Measurements from ENCODE around the gene CCT8L2.
A peak's percentile ranks its signal among the peaks of the same experiment; 100 is the strongest.
"Not testable (repeated sequence)": the region's sequence is repeated elsewhere in the genome, so short reads cannot be mapped to it uniquely, and the experiment has no call there.

Gene CCT8L2

DNA sequence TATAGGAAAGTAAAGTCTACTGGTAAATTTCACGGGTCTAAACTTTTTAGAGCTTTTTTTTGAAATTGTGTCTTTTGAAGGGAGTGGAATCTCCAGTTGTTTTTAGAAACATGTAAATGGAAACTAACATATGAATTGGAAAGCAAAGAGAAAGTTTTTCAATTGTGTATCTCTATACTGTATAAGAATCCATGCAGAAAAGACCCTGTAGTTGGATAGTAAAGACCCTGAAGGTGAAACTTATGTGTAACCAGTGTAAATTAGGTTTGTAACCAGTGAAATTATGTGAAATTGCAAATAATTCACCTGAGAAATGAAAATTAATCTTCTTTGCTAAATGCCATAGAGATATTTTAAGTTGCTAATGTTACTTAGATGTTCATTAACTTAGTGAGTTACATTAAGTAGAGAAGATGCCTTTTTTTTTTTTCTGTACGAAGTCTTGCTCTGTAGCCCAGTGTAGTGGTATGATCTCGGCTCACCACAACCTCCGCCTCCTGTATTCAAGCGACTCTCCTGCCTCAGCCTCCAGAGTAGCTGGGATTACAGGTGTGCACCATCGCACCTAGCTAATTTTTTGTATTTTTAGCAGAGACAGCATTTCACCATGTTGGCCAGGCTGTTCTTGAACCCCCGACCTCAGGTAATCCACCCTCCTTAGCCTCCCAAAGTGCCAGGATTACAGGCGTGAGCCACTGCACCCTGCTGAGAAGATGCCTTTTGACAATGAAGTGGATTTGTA is 11.8 kb upstream of the CCT8L2 start:
- H3K9ac ChIP-seq (ENCODE audit: low read depth, low read length); H3K4me2 ChIP-seq (ENCODE audit: low read length); H3K36me3 ChIP-seq (ENCODE audit: insufficient read depth, low read length); H3K4me3 ChIP-seq (ENCODE audit: low read length); H3K9me3 ChIP-seq (replicated peaks; ENCODE audit: low read length); H3K4me1 ChIP-seq (ENCODE audit: control insufficient read depth, insufficient read depth, low read length); H3K27me3 ChIP-seq (ENCODE audit: control insufficient read depth, insufficient read depth, low read length): not testable (repeated sequence)

DNA sequence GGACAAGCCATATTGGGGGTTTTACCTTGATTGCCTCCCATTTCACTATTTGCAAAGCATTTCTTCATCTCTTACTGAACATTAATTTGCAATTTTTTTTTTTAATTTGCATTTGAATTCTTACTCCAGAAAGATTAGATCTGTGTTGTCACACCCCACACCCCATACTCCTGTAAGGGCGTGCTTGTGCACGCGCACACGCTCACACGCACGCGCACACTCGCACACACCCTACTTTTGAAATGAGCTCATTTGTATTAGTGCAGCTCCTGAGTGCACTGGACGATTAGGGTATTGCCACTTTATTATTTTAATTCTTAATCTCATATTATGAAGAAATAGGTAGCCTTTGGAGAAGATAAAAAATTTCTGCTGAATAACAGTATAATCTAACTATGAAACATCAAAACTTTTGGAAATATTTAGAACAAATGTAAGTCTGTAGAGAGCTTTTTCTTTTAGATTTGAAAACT is 11.2 kb upstream of the CCT8L2 start:
- not testable (repeated sequence) for H3K4me2 ChIP-seq (ENCODE audit: low read length); H3K4me3 ChIP-seq (ENCODE audit: low read length); H3K9me3 ChIP-seq (replicated peaks; ENCODE audit: low read length); H3K9ac ChIP-seq (ENCODE audit: low read depth, low read length); H3K27me3 ChIP-seq (ENCODE audit: control insufficient read depth, insufficient read depth, low read length); H3K36me3 ChIP-seq (ENCODE audit: insufficient read depth, low read length); H3K4me1 ChIP-seq (ENCODE audit: control insufficient read depth, insufficient read depth, low read length)

DNA sequence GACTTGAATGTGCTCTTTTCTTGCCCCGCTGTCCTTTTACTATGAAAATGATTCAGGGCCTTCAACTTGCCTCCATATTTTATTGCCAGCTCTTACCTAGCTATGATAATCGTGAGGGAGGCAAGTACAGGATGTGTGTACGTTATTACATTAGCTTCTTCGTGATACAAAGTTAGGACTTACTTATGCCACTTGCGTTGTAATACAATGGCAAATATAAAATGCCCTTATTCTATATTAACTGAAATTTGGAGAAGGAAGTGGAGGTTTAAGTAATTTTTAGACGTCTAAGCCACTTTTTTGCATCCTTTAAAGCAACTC is 10.8 kb upstream of the CCT8L2 start:
- no peak overlapping the region for H3K4me3 ChIP-seq (ENCODE audit: low read length)

DNA sequence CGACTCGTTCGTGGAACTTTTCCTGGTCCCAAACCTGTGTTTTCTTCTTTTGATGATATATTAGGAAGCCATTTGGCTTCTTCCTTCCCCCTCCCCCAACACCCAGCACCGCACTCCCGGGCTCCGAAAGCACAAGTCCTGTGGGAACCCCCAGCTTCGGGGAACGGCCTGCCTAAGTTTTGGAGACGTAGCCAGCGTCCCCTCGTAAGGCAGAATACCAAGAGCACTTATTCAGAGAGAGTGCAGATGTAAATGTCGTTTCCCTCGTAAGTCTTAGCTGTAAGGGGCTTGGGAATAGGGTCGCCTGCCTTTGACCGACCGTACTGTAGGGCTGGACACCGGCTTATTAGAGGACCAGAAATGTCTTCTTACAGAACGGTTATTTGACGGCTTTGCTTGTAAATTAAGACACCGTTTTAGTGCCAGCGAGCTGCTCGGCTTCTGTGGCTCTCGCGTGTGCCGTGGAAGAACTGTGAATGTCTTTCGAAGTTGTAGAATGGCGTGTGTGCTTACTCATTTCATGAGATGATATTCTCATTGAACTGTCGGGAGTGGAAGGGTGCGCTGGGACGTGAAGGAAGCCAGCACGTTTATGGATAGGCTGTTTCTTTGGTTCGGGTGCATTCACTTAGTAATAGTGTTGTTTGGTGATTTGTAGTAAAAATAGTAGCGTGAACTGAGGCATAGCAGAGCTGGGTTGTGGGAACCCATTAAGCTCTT is 10.3 kb upstream of the CCT8L2 start:
- H3K9ac ChIP-seq (ENCODE audit: low read depth, low read length); H3K9me3 ChIP-seq (replicated peaks; ENCODE audit: low read length); H3K27me3 ChIP-seq (ENCODE audit: control insufficient read depth, insufficient read depth, low read length); H3K4me1 ChIP-seq (ENCODE audit: control insufficient read depth, insufficient read depth, low read length); H3K4me2 ChIP-seq (ENCODE audit: low read length); H3K36me3 ChIP-seq (ENCODE audit: insufficient read depth, low read length): not testable (repeated sequence)
- peak overlapping the region; percentile 39 for H3K4me3 ChIP-seq (ENCODE audit: low read length)

More for the DNA sequence above, 10.8 kb upstream of the CCT8L2 start:
- Histone ChIP-seq H3K4me1 (ENCODE audit: control insufficient read depth, insufficient read depth, low read length) (no peaks in the 10 kb centered on the region), H3K36me3 (ENCODE audit: insufficient read depth, low read length) (no peaks in the 10 kb centered on the region), H3K27me3 (ENCODE audit: control insufficient read depth, insufficient read depth, low read length) (peaks cover 9% of the 10 kb centered on the region), H3K9me3 (replicated peaks; ENCODE audit: low read length) (no peaks in the 10 kb centered on the region), H3K4me2 (ENCODE audit: low read length) (no peak overlapping the region), H3K9ac (ENCODE audit: low read depth, low read length) (no peak overlapping the region)

DNA sequence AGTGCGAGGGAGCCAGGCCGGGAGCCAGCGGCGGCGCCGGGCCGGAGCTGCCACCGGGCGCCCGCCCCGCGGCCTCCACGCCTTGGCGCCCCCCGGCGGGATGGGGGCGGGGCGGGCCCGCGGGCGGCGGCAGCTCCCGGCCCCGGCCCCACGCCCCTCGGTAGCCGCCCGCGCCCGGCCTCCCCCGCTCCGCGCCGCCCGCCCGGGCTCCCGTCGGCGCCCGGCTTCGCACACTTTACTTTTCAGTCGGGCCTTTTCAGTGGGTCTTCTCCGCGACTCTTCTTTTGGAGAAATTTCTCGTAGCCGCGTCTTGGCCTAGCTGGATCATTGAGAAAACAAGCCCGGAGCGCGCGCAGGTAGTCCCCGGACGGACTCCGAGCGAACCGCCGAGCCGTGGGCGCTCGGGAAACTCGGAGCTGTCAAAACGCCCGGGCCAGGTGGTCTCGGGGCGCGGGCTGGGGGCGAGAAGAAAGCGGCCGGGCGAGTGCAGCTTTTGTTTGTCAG is 9.7 kb upstream of the CCT8L2 start:
- not testable (repeated sequence) for H3K36me3 ChIP-seq (ENCODE audit: insufficient read depth, low read length); H3K4me2 ChIP-seq (ENCODE audit: low read length); H3K4me1 ChIP-seq (ENCODE audit: control insufficient read depth, insufficient read depth, low read length); H3K27me3 ChIP-seq (ENCODE audit: control insufficient read depth, insufficient read depth, low read length); H3K9ac ChIP-seq (ENCODE audit: low read depth, low read length); H3K9me3 ChIP-seq (replicated peaks; ENCODE audit: low read length); H3K4me3 ChIP-seq (ENCODE audit: low read length)

DNA sequence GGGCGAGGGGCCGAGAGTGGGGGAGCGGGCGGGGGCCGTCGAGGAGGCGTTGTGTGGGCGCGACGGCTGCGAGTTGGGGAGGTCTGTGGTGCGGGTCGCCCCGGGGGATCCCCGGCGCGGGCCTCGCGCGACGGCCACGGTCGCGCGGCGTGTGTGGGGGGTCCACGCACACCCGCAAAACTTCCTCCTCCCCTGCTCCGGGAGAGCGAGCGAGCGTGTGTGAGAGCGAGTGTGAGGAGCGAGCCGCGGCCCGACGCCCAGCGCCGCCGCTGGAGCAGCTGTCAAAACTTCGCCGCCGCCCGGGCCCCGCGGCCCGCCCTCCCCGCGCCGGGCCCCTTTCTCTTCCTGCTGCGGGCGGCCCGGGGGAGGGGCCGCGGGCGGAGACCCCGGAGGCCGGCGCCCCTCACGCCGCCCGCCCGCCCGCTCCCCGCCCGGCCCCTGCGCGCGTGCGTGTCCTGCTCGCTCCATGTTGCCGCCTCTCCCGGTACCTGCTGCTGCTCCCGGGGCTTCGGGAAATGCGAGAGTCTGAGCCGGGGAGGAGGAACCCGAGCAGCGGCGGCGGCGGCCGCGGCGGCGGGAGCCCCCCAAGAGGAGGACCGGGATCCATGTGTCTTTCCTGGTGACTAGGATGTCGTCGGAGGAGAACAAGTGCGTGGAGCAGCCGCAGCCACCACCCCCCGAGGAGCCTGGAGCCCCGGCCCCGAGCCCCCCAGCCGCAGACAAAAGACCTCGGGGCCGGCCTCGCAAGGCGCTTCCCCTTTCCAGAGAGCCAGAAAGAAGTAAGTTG is 9.0 kb upstream of the CCT8L2 start:
- Histone ChIP-seq H3K4me1 (ENCODE audit: control insufficient read depth, insufficient read depth, low read length) (no peaks in the 10 kb centered on the region), H3K27me3 (ENCODE audit: control insufficient read depth, insufficient read depth, low read length) (peaks cover 9% of the 10 kb centered on the region), H3K36me3 (ENCODE audit: insufficient read depth, low read length) (no peaks in the 10 kb centered on the region), H3K9me3 (replicated peaks; ENCODE audit: low read length) (no peaks in the 10 kb centered on the region), H3K4me2 (ENCODE audit: low read length) (no peak overlapping the region), H3K4me3 (ENCODE audit: low read length) (no peak overlapping the region), H3K9ac (ENCODE audit: low read depth, low read length) (no peak overlapping the region)

DNA sequence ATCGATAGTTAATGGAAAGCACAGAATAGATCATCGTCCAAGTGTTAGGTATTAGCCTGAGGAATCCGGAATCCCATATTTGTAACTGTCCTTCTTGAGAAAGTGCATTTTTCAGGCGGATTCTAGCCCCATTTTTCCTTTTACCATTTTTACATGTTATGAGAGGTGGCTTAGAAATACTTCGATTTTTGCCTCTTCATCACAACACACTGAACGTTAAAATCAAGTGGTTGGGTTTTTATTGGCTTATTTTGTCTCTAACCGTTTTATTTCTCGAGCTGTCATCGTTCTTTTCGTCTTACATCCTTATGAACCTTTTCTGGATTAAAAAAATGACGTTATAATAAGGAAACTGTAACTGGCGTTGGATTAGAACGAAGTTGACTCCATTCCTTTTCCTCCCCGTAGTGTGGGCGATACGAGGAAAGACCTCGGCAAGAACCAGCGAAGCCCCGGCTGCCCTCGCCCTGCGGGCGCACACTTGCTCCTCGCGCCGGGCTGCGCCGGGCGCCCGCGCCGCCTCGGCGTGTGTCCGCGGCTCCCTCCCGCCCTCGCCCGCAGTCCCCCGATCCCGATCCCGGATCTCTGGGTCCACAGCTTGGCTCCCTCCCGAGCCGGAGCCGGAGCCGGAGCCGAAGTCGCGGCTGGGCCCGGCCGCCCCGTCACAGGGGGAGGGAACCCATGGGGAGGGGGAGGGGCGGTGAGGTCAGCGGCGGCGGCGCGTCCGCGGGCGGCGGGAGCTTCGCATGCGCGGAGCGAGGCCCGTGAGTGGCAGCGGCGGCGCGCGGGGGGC is 8.2 kb upstream of the CCT8L2 start:
- not testable (repeated sequence) for H3K27me3 ChIP-seq (ENCODE audit: control insufficient read depth, insufficient read depth, low read length)

DNA sequence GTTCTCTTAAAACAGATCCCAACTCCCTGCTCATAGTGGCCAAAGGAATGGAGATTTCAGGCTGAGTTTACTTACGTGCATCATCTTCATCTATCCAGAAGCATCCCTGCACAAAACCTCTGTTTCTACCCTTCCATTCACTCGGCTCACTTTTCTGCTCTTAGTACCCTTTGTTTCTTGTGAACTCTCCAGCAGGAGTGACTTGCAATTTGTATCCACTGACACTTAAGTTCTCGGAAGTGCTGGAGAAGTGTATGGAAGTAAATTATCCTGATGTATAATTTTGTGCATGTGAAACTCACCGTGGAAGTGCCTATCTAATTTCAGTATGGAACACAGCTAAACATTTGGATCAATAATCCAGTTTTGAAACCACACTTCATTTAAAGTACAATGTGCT is 7.0 kb upstream of the CCT8L2 start:
- H3K4me1 ChIP-seq (ENCODE audit: control insufficient read depth, insufficient read depth, low read length); H3K27me3 ChIP-seq (ENCODE audit: control insufficient read depth, insufficient read depth, low read length); H3K9me3 ChIP-seq (replicated peaks; ENCODE audit: low read length); H3K36me3 ChIP-seq (ENCODE audit: insufficient read depth, low read length); H3K9ac ChIP-seq (ENCODE audit: low read depth, low read length); H3K4me3 ChIP-seq (ENCODE audit: low read length); H3K4me2 ChIP-seq (ENCODE audit: low read length): not testable (repeated sequence)

More for the DNA sequence above, 8.2 kb upstream of the CCT8L2 start:
- not testable (repeated sequence) for H3K4me1 ChIP-seq (ENCODE audit: control insufficient read depth, insufficient read depth, low read length); H3K9me3 ChIP-seq (replicated peaks; ENCODE audit: low read length); H3K36me3 ChIP-seq (ENCODE audit: insufficient read depth, low read length); H3K9ac ChIP-seq (ENCODE audit: low read depth, low read length)
- peak overlapping the region; percentile 45 for H3K4me3 ChIP-seq (ENCODE audit: low read length)
- H3K4me2 ChIP-seq (ENCODE audit: low read length) = peak overlapping the region; percentile 47

DNA sequence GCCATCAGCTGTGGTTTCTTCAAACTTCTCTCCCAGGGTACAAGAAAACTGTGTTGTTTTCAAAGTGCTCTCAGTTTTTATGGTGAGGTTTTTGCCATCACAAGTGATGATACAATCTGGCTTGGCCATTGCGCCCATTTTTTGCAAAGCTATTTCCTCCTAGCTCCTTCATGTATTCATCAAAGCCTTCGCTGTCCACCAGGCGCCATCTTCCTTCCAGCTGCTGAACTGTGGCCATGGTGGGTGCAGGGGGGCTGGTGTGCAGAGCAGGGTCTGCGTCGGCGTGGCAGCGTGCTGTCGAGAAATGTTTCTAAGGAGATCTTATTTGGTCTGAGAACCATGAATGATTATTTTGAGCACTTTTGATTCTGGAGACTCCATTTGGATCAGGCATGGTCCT is 2.6 kb upstream of the CCT8L2 start:
- not testable (repeated sequence) for H3K27me3 ChIP-seq (ENCODE audit: control insufficient read depth, insufficient read depth, low read length); H3K4me3 ChIP-seq (ENCODE audit: low read length); H3K4me1 ChIP-seq (ENCODE audit: control insufficient read depth, insufficient read depth, low read length); H3K9ac ChIP-seq (ENCODE audit: low read depth, low read length); H3K36me3 ChIP-seq (ENCODE audit: insufficient read depth, low read length); H3K4me2 ChIP-seq (ENCODE audit: low read length); H3K9me3 ChIP-seq (replicated peaks; ENCODE audit: low read length)

DNA sequence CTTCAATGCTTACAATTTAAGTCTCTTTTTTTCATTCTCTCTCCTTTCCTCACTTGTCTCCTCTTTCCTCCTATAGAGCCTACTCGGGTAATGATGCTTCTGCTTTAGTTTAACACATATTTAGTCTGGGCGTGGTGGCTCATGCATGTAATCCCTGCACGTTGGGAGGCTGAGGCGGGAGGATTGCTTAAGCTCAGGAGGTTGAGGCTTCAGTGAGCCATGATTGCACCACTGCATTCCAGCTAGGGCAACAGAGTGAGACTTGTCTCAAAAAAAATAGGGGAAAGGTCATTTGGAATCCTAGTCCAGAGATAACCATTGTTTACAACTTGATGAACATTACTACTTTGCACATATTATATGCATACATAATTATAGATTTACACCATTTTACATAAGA is 1.4 kb upstream of the CCT8L2 start:
- no peaks in the 10 kb centered on the region for H3K4me1 ChIP-seq (ENCODE audit: control insufficient read depth, insufficient read depth, low read length)
- no peaks in the 10 kb centered on the region for H3K9me3 ChIP-seq (replicated peaks; ENCODE audit: low read length)
- no peaks in the 10 kb centered on the region for H3K36me3 ChIP-seq (ENCODE audit: insufficient read depth, low read length)
- no peak overlapping the region for H3K4me3 ChIP-seq (ENCODE audit: low read length)
- H3K9ac ChIP-seq (ENCODE audit: low read depth, low read length) = no peak overlapping the region
- H3K4me2 ChIP-seq (ENCODE audit: low read length) = no peak overlapping the region
- H3K27me3 ChIP-seq (ENCODE audit: control insufficient read depth, insufficient read depth, low read length) = no peaks in the 10 kb centered on the region

DNA sequence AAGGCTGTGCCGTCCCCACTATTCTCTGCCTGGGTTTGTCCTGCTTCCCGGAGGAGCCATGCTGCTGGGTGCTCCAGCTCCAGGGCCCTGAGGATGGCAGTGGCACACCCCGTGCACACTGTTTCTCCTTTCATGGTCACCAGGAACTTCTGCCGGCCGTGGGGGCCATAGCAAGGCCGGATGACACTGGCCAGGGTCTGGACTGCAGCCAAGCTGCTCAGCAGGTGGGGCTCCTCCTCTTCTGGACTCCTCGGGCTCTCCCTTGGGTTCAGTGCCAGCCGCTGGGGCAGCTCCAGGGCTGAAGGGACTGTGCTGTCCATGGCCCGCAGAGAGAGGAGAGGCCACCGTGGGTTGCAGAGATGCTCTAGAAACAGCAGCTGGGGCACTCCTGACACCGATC is 379 bp downstream of the CCT8L2 start:
- not testable (repeated sequence) for H3K9ac ChIP-seq (ENCODE audit: low read depth, low read length); H3K9me3 ChIP-seq (replicated peaks; ENCODE audit: low read length); H3K36me3 ChIP-seq (ENCODE audit: insufficient read depth, low read length); H3K4me1 ChIP-seq (ENCODE audit: control insufficient read depth, insufficient read depth, low read length); H3K27me3 ChIP-seq (ENCODE audit: control insufficient read depth, insufficient read depth, low read length); H3K4me3 ChIP-seq (ENCODE audit: low read length); H3K4me2 ChIP-seq (ENCODE audit: low read length)
